ENCODE results near the gene C21orf91. TPM values are rescaled to one million over a fixed set of nuclear protein-coding genes. Genes with fewer than 3 reads are reported as not detected.
A peak's percentile ranks its signal among the peaks of the same experiment; 100 is the strongest.

Gene C21orf91
- total RNA-seq, 1 experiment from 2014 or later, result 30.5 TPM

GRCh38 chr21:17793246-17794123 is 25.7 kb downstream of the C21orf91 start (continued):
- TF ChIP-seq JAZF1 (CRISPR knock-in tag; IDR thresholded peaks at IDR 0.05), result no peak

GRCh38 chr21:17789656-17790055 is 29.5 kb downstream of the C21orf91 start:
- Mint-ChIP-seq H3K27me3 (ENCODE audit: low read depth) (no peaks in the 10 kb centered on the region), H3K27ac (no peak overlapping the region), H3K4me1 (no peaks in the 10 kb centered on the region), H3K9me3 (peaks cover 19% of the 10 kb centered on the region), H3K4me3 (no peak overlapping the region), H3K36me3 (peaks cover 43% of the 10 kb centered on the region)
- ChIA-PET CTCF (no interaction called here), POLR2A (no interaction called here)
- no peak for DNase-seq (ENCODE audit: low spot score)
- TF ChIP-seq SMAD3 (CRISPR knock-in tag; IDR thresholded peaks at IDR 0.05; ENCODE audit: borderline replicate concordance), result no peak
- no peak for TF ChIP-seq EMX1 (CRISPR knock-in tag; IDR thresholded peaks at IDR 0.05)
- ATAC-seq, result no peak

- Mint-ChIP-seq H3K4me1 (no peaks in the 10 kb centered on the region), H3K27me3 (ENCODE audit: low read depth) (no peaks in the 10 kb centered on the region), H3K36me3 (peaks cover 43% of the 10 kb centered on the region), H3K9me3 (peaks cover 20% of the 10 kb centered on the region), H3K4me3 (no peak overlapping the region), H3K27ac (no peak overlapping the region)
- ATAC-seq, result no peak
- TF ChIP-seq NR2C2 (CRISPR knock-in tag; IDR thresholded peaks at IDR 0.05), result no peak
- TF ChIP-seq ATF6 (CRISPR knock-in tag; IDR thresholded peaks at IDR 0.05), result no peak
- TF ChIP-seq ZNF232 (CRISPR knock-in tag; IDR thresholded peaks at IDR 0.05), result no peak
- CTCF ChIA-PET, result no interaction called here
- DNase-seq (ENCODE audit: low spot score), result no peak
- POLR2A ChIA-PET, result no interaction called here
These were observed 30.1 kb downstream of the C21orf91 start for GRCh38 chr21:17789069-17789468.

GRCh38 chr21:17786851-17787181 is 32.3 kb downstream of the C21orf91 start:
- DNase-seq (ENCODE audit: low spot score) (no peak), ATAC-seq (no peak)
- peak overlapping the region; percentile 50 for H3K27ac Mint-ChIP-seq
- peaks cover 7% of the 10 kb centered on the region for H3K4me1 Mint-ChIP-seq
- no peaks in the 10 kb centered on the region for H3K27me3 Mint-ChIP-seq (ENCODE audit: low read depth)
- H3K4me3 Mint-ChIP-seq, result no peak overlapping the region
- H3K9me3 Mint-ChIP-seq, result peaks cover 25% of the 10 kb centered on the region
- H3K36me3 Mint-ChIP-seq, result peaks cover 42% of the 10 kb centered on the region
- ChIA-PET POLR2A (no interaction called here), CTCF (no interaction called here)
- TF ChIP-seq ZNF532 (CRISPR knock-in tag; IDR thresholded peaks at IDR 0.05; ENCODE audit: borderline replicate concordance) (no peak), GABPB1 (CRISPR knock-in tag; IDR thresholded peaks at IDR 0.05) (peak; percentile 55; the same call in 1 of the 2 replicates), CDX4 (CRISPR knock-in tag; IDR thresholded peaks at IDR 0.05; ENCODE audit: borderline replicate concordance) (no peak), USF1 (CRISPR knock-in tag; IDR thresholded peaks at IDR 0.05) (no peak), ATF1 (CRISPR knock-in tag; IDR thresholded peaks at IDR 0.05) (no peak), ZNF263 (CRISPR knock-in tag; IDR thresholded peaks at IDR 0.05; ENCODE audit: low read depth) (no peak), E2F5 (CRISPR knock-in tag; IDR thresholded peaks at IDR 0.05) (no peak)
